ENCODE results near the gene CIPC.
A peak's percentile ranks its signal among the peaks of the same experiment; 100 is the strongest.

The CIPC gene

DNA sequence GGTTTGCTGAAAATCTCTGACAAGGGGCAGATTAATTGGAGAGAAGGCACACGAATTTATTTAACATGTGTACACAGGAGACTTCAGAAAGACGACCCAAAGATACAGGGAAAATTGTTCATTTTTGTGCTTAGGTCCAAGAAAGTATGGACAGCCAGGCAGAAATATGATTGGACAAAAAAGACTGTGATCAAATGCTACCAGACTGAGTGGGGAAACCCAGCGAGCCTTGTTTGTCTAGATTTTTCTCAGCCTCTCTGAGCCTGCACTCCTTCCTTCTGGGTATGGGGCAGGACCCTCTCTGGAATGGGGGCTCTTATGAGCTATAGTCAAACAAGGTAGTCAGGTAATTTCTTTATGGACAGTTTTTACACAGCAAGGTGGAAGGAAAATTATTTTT lies 10.4 kb upstream of the CIPC start:
- Histone ChIP-seq H3K27ac (ENCODE audit: low read depth, low read length) (no peak overlapping the region), H3K27me3 (ENCODE audit: control insufficient read depth in 5 of 5, insufficient read depth in 4 of 5, low read length in 5 of 5) (no peaks in the 10 kb centered on the region), H3K9me3 (ENCODE audit: control insufficient read depth in 5 of 5, low read length in 5 of 5) (peaks cover 0 to 14% (median 9%) of the 10 kb centered on the region in 5 donors), H3K9ac (ENCODE audit: low read length in 5 of 5) (no peak overlapping the region), H3K4me3 (ENCODE audit: low read depth in 1 of 5, low read length in 5 of 5) (no peak overlapping the region), H3K4me1 (ENCODE audit: control insufficient read depth in 5 of 5, insufficient read depth in 5 of 5, low read length in 5 of 5) (peaks cover 6 to 18% (median 15%) of the 10 kb centered on the region in 5 donors), H3K36me3 (ENCODE audit: control insufficient read depth in 5 of 5, insufficient read depth in 5 of 5, low read length in 5 of 5) (no peaks in the 10 kb centered on the region)

DNA sequence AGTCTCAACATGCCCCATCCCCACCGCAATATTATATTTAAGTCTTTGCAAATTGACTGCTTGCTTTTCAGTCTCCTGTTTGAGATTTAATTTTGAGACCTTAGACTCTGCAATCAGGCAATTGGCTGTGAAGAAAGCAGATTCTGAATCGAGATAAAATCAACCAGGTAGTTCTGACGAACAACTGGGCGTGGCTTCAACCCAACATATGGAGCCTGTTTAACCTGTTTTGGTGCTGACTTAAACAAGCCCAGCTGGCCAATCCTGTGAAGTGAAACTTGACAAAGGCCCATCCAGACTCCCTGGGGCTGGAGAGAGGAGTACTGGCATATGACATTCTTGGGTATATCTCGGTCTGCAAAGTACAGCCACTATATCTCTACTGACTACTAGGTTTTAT lies 9.8 kb upstream of the CIPC start:
- Histone ChIP-seq H3K36me3 (ENCODE audit: control insufficient read depth in 5 of 5, insufficient read depth in 5 of 5, low read length in 5 of 5) (no peaks in the 10 kb centered on the region), H3K4me3 (ENCODE audit: low read depth in 1 of 5, low read length in 5 of 5) (no peak overlapping the region), H3K4me1 (ENCODE audit: control insufficient read depth in 5 of 5, insufficient read depth in 5 of 5, low read length in 5 of 5) (peaks cover 6 to 16% (median 15%) of the 10 kb centered on the region in 5 donors), H3K27ac (ENCODE audit: low read depth, low read length) (no peak overlapping the region), H3K9ac (ENCODE audit: low read length in 5 of 5) (no peak overlapping the region), H3K9me3 (ENCODE audit: control insufficient read depth in 5 of 5, low read length in 5 of 5) (peaks cover 0 to 14% (median 9%) of the 10 kb centered on the region in 5 donors), H3K27me3 (ENCODE audit: control insufficient read depth in 5 of 5, insufficient read depth in 4 of 5, low read length in 5 of 5) (no peaks in the 10 kb centered on the region)

DNA sequence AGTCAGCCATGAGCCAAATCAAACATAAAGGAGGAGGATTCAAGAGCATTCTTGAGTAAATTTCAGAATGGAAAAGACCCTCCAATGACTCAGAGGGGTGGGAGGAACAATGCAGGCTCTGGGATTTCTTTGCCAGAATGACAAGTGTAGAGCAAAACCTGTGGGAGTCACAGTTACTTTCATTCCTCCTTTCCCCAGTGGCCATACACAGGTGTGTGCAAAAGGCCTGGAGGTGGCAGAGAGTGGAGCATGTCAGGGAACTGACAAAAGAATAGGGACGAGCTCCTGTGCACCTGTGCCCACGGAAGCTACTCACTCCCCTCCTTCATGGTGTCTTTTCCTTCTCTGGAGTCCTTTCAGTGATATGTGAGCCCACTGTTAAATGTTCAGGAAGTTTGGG lies 9.4 kb upstream of the CIPC start:
- Histone ChIP-seq H3K9me3 (ENCODE audit: control insufficient read depth in 5 of 5, low read length in 5 of 5) (peaks cover 0 to 14% (median 9%) of the 10 kb centered on the region in 5 donors), H3K36me3 (ENCODE audit: control insufficient read depth in 5 of 5, insufficient read depth in 5 of 5, low read length in 5 of 5) (no peaks in the 10 kb centered on the region), H3K9ac (ENCODE audit: low read length in 5 of 5) (no peak overlapping the region), H3K4me1 (ENCODE audit: control insufficient read depth in 5 of 5, insufficient read depth in 5 of 5, low read length in 5 of 5) (peaks cover 6 to 15% (median 13%) of the 10 kb centered on the region in 5 donors), H3K27me3 (ENCODE audit: control insufficient read depth in 5 of 5, insufficient read depth in 4 of 5, low read length in 5 of 5) (no peaks in the 10 kb centered on the region), H3K27ac (ENCODE audit: low read depth, low read length) (no peak overlapping the region), H3K4me3 (ENCODE audit: low read depth in 1 of 5, low read length in 5 of 5) (no peak overlapping the region)

DNA sequence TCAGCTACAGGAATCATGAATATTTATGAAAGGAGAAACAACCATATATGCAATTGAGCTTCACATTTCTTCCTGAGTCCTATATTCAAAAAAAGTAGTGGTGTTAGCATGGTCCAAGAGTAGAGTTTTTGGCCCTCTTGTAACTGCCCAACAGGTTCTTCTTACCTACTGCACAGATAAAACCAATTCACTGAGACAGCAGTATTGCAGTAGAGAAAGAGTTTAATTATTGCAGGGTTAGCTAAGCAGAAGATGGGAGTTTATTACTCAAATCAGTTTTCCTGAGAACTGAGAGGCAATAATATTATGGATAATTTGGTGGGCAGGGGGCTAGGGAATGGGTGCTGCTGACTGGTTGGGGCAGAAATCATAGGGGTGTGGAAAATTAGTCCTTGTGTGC lies 6.5 kb upstream of the CIPC start:
- H3K27ac ChIP-seq (ENCODE audit: low read depth, low read length): no peak overlapping the region
- H3K27me3 ChIP-seq (ENCODE audit: control insufficient read depth in 5 of 5, insufficient read depth in 4 of 5, low read length in 5 of 5): no peaks in the 10 kb centered on the region
- H3K4me3 ChIP-seq (ENCODE audit: low read depth in 1 of 5, low read length in 5 of 5): no peak overlapping the region
- peaks cover 0 to 14% (median 9%) of the 10 kb centered on the region in 5 donors for H3K9me3 ChIP-seq (ENCODE audit: control insufficient read depth in 5 of 5, low read length in 5 of 5)
- H3K9ac ChIP-seq (ENCODE audit: low read length in 5 of 5): no peak overlapping the region
- H3K4me1 ChIP-seq (ENCODE audit: control insufficient read depth in 5 of 5, insufficient read depth in 5 of 5, low read length in 5 of 5): peaks cover 0 to 2% (median under 1%) of the 10 kb centered on the region in 5 donors
- H3K36me3 ChIP-seq (ENCODE audit: control insufficient read depth in 5 of 5, insufficient read depth in 5 of 5, low read length in 5 of 5): no peaks in the 10 kb centered on the region

DNA sequence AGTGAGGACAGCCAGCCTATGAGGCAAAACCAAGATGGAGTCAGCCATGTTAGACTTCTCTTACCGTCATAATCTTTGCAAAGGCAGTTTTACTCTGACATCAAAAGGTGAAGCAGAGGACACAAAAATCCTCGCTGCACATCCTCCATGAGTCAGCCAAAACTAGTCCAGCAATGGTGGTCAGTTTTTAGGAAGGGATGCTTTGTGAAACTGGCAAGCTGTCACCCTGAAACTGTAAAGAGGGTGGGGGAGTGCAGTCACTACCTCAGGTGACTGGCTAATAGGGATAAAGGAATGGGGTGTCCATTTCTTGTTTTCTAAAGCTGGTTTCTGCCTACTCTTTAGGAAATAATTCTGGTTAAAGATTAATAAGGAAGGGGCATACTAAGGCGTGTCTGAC lies 5.4 kb upstream of the CIPC start:
- Histone ChIP-seq H3K27me3 (ENCODE audit: control insufficient read depth in 5 of 5, insufficient read depth in 4 of 5, low read length in 5 of 5) (no peaks in the 10 kb centered on the region), H3K4me3 (ENCODE audit: low read depth in 1 of 5, low read length in 5 of 5) (no peak overlapping the region), H3K36me3 (ENCODE audit: control insufficient read depth in 5 of 5, insufficient read depth in 5 of 5, low read length in 5 of 5) (no peaks in the 10 kb centered on the region), H3K9me3 (ENCODE audit: control insufficient read depth in 5 of 5, low read length in 5 of 5) (peaks cover 0 to 14% (median 9%) of the 10 kb centered on the region in 5 donors), H3K9ac (ENCODE audit: low read length in 5 of 5) (no peak overlapping the region), H3K4me1 (ENCODE audit: control insufficient read depth in 5 of 5, insufficient read depth in 5 of 5, low read length in 5 of 5) (peaks cover 0 to 13% (median 10%) of the 10 kb centered on the region in 5 donors), H3K27ac (ENCODE audit: low read depth, low read length) (no peak overlapping the region)

DNA sequence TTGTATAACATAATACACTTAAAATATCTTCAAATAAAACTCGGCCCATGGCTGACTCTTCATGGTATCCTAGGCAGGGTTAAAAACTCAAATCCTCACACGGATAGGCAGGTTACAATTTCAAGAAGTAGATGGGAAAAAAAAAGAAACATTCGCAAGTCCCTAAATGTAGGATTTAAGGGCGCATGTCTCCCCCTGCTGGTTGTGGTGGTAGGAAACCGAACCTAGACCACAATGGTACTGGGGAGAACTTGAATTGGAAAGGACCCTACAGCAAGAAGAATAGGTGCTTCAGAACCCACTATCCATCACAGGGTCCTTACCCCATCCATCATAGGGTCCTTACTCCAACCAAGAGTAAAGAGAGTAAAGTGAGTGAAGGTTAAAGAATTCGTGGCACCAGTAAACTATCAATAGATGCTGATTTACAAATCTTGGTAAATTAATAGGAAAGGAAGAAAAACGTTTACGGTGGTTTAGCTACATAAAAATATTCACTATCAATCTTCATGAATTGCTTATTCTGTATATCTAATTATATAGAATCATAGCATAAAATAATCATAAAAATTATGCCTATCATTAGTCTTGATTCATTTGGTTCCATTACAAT lies 3.3 kb upstream of the CIPC start:
- H3K27ac ChIP-seq (ENCODE audit: low read depth, low read length): no peak overlapping the region

DNA sequence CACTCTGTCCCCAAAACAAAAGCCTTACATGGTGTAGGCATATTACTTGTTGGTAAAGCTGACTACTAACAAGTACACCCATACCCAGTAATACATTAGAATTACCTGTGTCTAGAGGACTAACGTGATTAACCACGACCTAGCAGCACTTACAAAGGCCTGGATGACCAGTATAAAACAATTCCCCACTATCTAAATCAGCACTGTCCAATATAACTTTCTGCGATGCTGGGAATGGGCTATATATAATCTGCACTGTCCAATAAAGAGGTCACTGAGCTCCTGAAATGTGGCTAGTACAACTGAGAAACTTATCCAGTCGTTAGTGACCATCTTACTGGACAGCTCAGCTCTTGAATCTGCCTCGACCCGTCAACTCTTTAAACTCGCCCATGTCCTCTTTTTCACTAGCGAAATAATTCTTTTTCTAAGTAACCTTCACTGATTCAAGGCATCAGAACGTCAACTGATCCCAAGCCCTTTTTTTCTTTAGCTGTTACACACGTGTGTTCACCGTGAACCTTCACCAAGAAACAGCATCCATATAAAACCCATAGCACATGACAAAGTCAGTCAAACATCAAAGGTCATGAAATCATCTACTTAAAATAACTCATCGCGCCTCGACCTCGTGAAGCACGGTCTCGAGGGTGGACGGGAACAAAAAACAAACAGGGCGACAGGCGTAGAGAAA lies 905 bp upstream of the CIPC start:
- Histone ChIP-seq H3K9me3 (ENCODE audit: control insufficient read depth in 5 of 5, low read length in 5 of 5) (no peaks in the 10 kb centered on the region), H3K27ac (ENCODE audit: low read depth, low read length) (peak overlapping the region; percentile 99), H3K27me3 (ENCODE audit: control insufficient read depth in 5 of 5, insufficient read depth in 4 of 5, low read length in 5 of 5) (no peaks in the 10 kb centered on the region), H3K36me3 (ENCODE audit: control insufficient read depth in 5 of 5, insufficient read depth in 5 of 5, low read length in 5 of 5) (no peaks in the 10 kb centered on the region), H3K4me3 (ENCODE audit: low read depth in 1 of 5, low read length in 5 of 5) (peak overlapping the region; percentile 63 to 85 (median 73)), H3K4me1 (ENCODE audit: control insufficient read depth in 5 of 5, insufficient read depth in 5 of 5, low read length in 5 of 5) (peaks cover 6 to 52% (median 48%) of the 10 kb centered on the region in 5 donors), H3K9ac (ENCODE audit: low read length in 5 of 5) (peak overlapping the region; percentile 16 to 98 (median 85))

More for the DNA sequence above, 3.3 kb upstream of the CIPC start:
- H3K9me3 ChIP-seq (ENCODE audit: control insufficient read depth in 5 of 5, low read length in 5 of 5): peaks cover 0 to 14% (median 9%) of the 10 kb centered on the region in 5 donors
- H3K4me3 ChIP-seq (ENCODE audit: low read depth in 1 of 5, low read length in 5 of 5): no peak overlapping the region
- H3K27me3 ChIP-seq (ENCODE audit: control insufficient read depth in 5 of 5, insufficient read depth in 4 of 5, low read length in 5 of 5): no peaks in the 10 kb centered on the region
- peaks cover 3 to 29% (median 25%) of the 10 kb centered on the region in 5 donors for H3K4me1 ChIP-seq (ENCODE audit: control insufficient read depth in 5 of 5, insufficient read depth in 5 of 5, low read length in 5 of 5)
- H3K36me3 ChIP-seq (ENCODE audit: control insufficient read depth in 5 of 5, insufficient read depth in 5 of 5, low read length in 5 of 5): no peaks in the 10 kb centered on the region
- H3K9ac ChIP-seq (ENCODE audit: low read length in 5 of 5): no peak overlapping the region

DNA sequence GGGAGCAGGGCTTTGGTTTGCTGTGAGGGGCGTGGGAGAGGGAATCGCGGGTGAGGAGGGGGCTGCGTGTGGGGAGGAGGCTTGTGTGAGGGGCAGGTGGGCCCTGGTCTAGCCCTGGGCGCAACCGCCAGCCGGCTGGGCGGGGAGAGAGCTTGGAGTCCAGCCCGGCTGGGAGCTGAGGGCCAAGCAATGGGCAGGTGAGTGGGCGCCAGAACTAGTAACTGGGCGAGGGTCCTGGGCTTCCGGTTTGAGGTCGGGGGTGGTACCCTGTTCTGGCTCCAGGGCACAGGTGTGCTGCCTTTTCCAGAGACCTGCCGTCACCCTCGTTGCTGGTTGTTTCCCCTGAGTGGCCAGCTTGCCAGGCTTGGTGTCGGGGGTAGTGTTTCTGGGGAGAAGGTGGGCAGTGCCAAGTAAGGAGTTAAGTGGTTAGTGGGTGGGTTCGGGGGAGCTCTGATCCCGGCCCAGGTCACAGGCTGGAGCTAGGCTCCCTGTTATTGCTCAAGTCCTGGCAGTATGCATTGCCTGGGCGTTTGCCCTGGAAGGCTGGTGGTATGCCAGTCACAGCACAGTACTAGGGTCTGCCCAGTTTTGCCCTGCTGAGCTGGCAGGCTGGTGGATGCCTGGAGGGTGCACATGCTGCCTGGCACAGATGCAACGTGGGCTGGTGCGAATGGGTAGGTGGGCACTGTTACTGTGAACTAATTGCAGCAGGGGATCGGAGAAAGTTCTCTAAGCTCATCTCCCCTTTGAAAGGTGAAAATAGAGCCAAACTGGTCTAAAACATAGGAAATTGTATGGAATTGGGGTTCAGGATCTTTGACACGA lies 683 bp downstream of the CIPC start:
- Histone ChIP-seq H3K27ac (ENCODE audit: low read depth, low read length) (peak overlapping the region; percentile 99), H3K9ac (ENCODE audit: low read length in 5 of 5) (peak overlapping the region; percentile 93 to 100 (median 98)), H3K9me3 (ENCODE audit: control insufficient read depth in 5 of 5, low read length in 5 of 5) (no peaks in the 10 kb centered on the region), H3K27me3 (ENCODE audit: control insufficient read depth in 5 of 5, insufficient read depth in 4 of 5, low read length in 5 of 5) (no peaks in the 10 kb centered on the region), H3K36me3 (ENCODE audit: control insufficient read depth in 5 of 5, insufficient read depth in 5 of 5, low read length in 5 of 5) (no peaks in the 10 kb centered on the region), H3K4me1 (ENCODE audit: control insufficient read depth in 5 of 5, insufficient read depth in 5 of 5, low read length in 5 of 5) (peaks cover 11 to 64% (median 64%) of the 10 kb centered on the region in 5 donors), H3K4me3 (ENCODE audit: low read depth in 1 of 5, low read length in 5 of 5) (peak overlapping the region; percentile 91 to 100 (median 99))

DNA sequence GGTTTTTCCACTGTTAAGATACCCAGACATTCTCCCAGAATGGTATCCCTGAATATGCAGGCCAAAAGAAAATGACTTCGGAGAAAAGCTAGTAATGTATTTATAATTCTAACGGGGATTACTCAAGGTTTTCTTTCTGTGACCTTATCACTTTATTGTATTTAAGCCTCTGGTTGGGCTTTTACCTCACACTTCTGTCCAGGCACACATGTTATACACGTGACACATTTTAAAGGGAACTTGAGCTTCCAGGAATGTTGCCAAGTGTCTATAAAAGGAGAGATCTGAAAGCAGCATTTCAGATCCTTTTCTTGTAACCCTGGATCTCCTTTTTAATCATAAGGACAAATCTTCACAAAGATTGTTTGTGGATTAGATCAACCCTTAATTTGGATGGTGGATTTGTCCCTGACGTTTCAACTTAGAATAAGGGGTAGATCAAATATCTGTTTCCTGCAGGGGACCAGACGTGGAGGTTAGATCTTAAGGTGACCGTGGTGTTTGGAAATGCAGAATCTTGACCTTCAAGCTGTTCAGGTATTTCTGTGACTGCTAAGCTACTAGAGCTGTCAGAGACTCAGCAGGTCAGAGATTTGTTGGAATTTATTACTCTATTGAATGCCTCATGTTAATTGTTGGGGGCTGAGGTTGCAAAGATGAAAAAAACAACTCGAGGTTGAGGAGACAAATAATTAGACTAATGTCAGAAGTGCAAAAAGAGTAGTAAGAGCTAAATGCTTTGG lies 1.5 kb downstream of the CIPC start:
- Histone ChIP-seq H3K9ac (ENCODE audit: low read length in 5 of 5) (peak overlapping the region; percentile 93 to 100 (median 98)), H3K36me3 (ENCODE audit: control insufficient read depth in 5 of 5, insufficient read depth in 5 of 5, low read length in 5 of 5) (no peaks in the 10 kb centered on the region), H3K27ac (ENCODE audit: low read depth, low read length) (peak overlapping the region; percentile 99), H3K4me1 (ENCODE audit: control insufficient read depth in 5 of 5, insufficient read depth in 5 of 5, low read length in 5 of 5) (peaks cover 15 to 73% (median 72%) of the 10 kb centered on the region in 5 donors), H3K9me3 (ENCODE audit: control insufficient read depth in 5 of 5, low read length in 5 of 5) (no peaks in the 10 kb centered on the region), H3K4me3 (ENCODE audit: low read depth in 1 of 5, low read length in 5 of 5) (peak overlapping the region; percentile 91 to 100 (median 99)), H3K27me3 (ENCODE audit: control insufficient read depth in 5 of 5, insufficient read depth in 4 of 5, low read length in 5 of 5) (no peaks in the 10 kb centered on the region)

All from subcutaneous abdominal adipose tissue (tissue), 5 donors.